HG03196 (cell line): ENCODE results near the gene PDGFRA.
"Not testable (repeated sequence)": the region's sequence is repeated elsewhere in the genome, so short reads cannot be mapped to it uniquely, and the experiment has no call there.

Experiments used
- ATAC-seq: cut with Tn5 transposase; IDR thresholded peaks from one replicate; pipeline ENCODE4 v1.9.1; 2021; ENCODE audit not compliant: unreplicated experiment

PDGFRA gene

GRCh38 chr4:54318904-54319303, 89.8 kb downstream of the PDGFRA start:
- no peak for ATAC-seq

- no peak for ATAC-seq
Observed at GRCh38 chr4:54320826-54321685, 92.0 kb downstream of the PDGFRA start.

GRCh38 chr4:54322818-54323417, 93.8 kb downstream of the PDGFRA start:
- peak; percentile 63 for ATAC-seq

- ATAC-seq = no peak
Observed at GRCh38 chr4:54330896-54331295, 101.8 kb downstream of the PDGFRA start.

GRCh38 chr4:54332542-54332941, 103.4 kb downstream of the PDGFRA start:
- no peak for ATAC-seq

- no peak for ATAC-seq
Observed at GRCh38 chr4:54333657-54334056, 104.6 kb downstream of the PDGFRA start.

GRCh38 chr4:54334769-54335168, 105.7 kb downstream of the PDGFRA start:
- ATAC-seq = not testable (repeated sequence)

GRCh38 chr4:54337009-54337408, 107.9 kb downstream of the PDGFRA start:
- ATAC-seq = no peak

GRCh38 chr4:54342067-54342466, 113.0 kb downstream of the PDGFRA start:
- not testable (repeated sequence) for ATAC-seq
